ENCODE results near the gene TBC1D7. TPM values are rescaled to one million over a fixed set of nuclear protein-coding genes. Genes with fewer than 3 reads are reported as not detected.

TBC1D7 gene
- total RNA-seq, 1 experiment from 2014 or later: 13.7 TPM

DNA sequence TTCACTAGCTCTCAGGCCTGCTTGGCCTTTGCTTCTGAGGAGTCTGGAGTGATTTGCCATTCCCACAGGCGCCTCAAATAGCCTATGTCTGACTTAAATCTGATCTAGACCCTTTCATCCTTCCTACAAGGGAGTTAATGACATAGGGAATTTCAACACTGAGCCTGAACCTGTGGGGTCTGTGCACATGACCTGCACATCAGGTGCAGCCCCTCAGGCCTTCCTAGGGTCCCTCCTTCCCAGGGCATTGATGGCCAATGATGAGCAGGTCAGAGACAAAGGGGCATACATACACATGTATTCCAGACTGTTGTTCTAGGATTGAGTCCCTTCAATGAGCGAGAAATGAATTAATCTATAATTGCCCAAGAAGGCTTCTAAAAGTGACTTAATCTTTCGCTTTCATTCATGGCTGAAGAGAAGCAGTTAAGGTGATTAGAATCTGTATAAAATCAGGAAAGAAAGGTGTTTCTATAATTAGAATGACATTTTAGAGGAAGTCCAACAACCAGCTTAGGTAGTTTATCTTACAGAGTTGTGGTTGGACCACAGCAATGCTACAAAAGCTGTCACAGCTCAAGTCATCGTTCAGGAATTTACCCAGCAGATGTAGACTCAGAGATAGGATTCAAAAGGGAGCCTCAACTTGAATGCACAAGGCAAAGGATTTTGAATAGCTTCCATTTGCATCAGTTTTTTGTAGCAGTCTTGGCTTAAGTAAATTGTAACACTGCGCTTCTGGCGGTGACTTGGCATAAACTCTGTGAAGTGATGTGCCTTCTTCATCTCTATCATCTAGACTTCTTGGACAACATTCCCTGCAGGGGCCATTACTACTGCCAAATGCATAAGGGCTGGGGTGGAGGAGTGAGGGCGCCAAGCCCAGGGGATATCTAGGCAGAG lies 27.0 kb upstream of the TBC1D7 start:
- BruUV-seq (replicated peaks): no TSS peak
- Histone ChIP-seq H3K4me1 (ENCODE audit: control insufficient read depth in 1 of 2, insufficient read depth in 2 of 2, low read length in 2 of 2) (peaks cover 21 to 36% of the 10 kb centered on the region in 2 experiments), H3K9ac (ENCODE audit: low read length) (no peak overlapping the region), H3K27me3 (ENCODE audit: insufficient read depth, low read length) (no peaks in the 10 kb centered on the region), H3K79me2 (ENCODE audit: insufficient read depth, low read length) (no peaks in the 10 kb centered on the region), H2AFZ (ENCODE audit: low read depth, low read length, poor library complexity, severe bottlenecking) (peak overlapping the region; percentile 3), H3K4me3 (replicated peaks in 1 of 2; ENCODE audit: low read depth in 1 of 2, low read length in 2 of 2) (peak overlapping the region in 1 of 2 experiments; percentile 21; a peak in 2 of 4 replicates), H3K9me2 (ENCODE audit: insufficient read depth) (no peaks in the 10 kb centered on the region), H3K27ac (ENCODE audit: low read depth, low read length) (peak overlapping the region; percentile 39; the same call in 1 of the 2 replicates), H3K9me3 (ENCODE audit: control insufficient read depth in 1 of 2, insufficient read depth in 1 of 2, low read depth in 1 of 2, low read length in 2 of 2) (no peaks in the 10 kb centered on the region), H3K36me3 (ENCODE audit: control insufficient read depth in 1 of 2, insufficient read depth in 2 of 2, low read length in 2 of 2) (no peaks in the 10 kb centered on the region), H4K20me1 (ENCODE audit: insufficient read depth) (no peaks in the 10 kb centered on the region), H3K4me2 (ENCODE audit: low read length) (peak overlapping the region; percentile 67)
- DNase-seq (ENCODE audit: low read depth, low spot score) (peak; percentile 35), ATAC-seq (peak; percentile 86)
- intact Hi-C loops (cut with micrococcal nuclease): no loop called here
- RAD21 ChIA-PET (ENCODE audit: low non-redundant PET in 1 of 2, low total read pairs in 2 of 2, uncharacterized antibody in 2 of 2, unreplicated experiment in 2 of 2): no interaction called here
- CTCF ChIA-PET: no interaction called here
- POLR2A ChIA-PET: interaction anchor here (1.1 to 1.7 kb wide), 2 partner anchors 27 to 219 kb away, joined by 4 read pairs; partner anchors contain the start of genes SIRT5 and TBC1D7
- TF ChIP-seq, protein P1, sequence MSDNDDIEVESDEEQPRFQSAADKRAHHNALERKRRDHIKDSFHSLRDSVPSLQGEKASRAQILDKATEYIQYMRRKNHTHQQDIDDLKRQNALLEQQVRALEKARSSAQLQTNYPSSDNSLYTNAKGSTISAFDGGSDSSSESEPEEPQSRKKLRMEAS (IDR thresholded peaks at IDR 0.05): 0 out of 2 replicates have a peak, but pooled peaks have one; percentile 21
- TF ChIP-seq EZH2phosphoT487 (IDR thresholded peaks at IDR 0.05; ENCODE audit: borderline replicate concordance): no peak
- TF ChIP-seq RAD21 (IDR thresholded peaks at IDR 0.05; ENCODE audit: low read depth): 0 out of 2 replicates have a peak, but pooled peaks have one; percentile 5
- no peak for TF ChIP-seq CBX3 (IDR thresholded peaks at IDR 0.05; ENCODE audit: low read depth)
- TF ChIP-seq, protein P2, sequence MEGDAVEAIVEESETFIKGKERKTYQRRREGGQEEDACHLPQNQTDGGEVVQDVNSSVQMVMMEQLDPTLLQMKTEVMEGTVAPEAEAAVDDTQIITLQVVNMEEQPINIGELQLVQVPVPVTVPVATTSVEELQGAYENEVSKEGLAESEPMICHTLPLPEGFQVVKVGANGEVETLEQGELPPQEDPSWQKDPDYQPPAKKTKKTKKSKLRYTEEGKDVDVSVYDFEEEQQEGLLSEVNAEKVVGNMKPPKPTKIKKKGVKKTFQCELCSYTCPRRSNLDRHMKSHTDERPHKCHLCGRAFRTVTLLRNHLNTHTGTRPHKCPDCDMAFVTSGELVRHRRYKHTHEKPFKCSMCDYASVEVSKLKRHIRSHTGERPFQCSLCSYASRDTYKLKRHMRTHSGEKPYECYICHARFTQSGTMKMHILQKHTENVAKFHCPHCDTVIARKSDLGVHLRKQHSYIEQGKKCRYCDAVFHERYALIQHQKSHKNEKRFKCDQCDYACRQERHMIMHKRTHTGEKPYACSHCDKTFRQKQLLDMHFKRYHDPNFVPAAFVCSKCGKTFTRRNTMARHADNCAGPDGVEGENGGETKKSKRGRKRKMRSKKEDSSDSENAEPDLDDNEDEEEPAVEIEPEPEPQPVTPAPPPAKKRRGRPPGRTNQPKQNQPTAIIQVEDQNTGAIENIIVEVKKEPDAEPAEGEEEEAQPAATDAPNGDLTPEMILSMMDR (IDR thresholded peaks at IDR 0.05 in 2 of 3, conservative IDR thresholded peaks at IDR 0.05 in 1 of 3; ENCODE audit: borderline replicate concordance in 1 of 3, insufficient read depth in 1 of 3, low read depth in 2 of 3, low read length in 2 of 3): no peak
- TF ChIP-seq TCF7L2 (IDR thresholded peaks at IDR 0.05; ENCODE audit: borderline replicate concordance, extremely low read depth, insufficient read depth, insufficient read length): no peak
- TF ChIP-seq EGR1 (IDR thresholded peaks at IDR 0.05; ENCODE audit: low read depth): no peak
- no peak for TF ChIP-seq ELF1 (IDR thresholded peaks at IDR 0.05; ENCODE audit: borderline replicate concordance, low read depth)
- no peak for TF ChIP-seq POLR2AphosphoS5 (IDR thresholded peaks at IDR 0.05; ENCODE audit: low read depth, low read length)
- TF ChIP-seq YY1 (IDR thresholded peaks at IDR 0.05; ENCODE audit: extremely low read depth, insufficient replicate concordance, low read depth, low read length): no peak
- TF ChIP-seq, protein P3, sequence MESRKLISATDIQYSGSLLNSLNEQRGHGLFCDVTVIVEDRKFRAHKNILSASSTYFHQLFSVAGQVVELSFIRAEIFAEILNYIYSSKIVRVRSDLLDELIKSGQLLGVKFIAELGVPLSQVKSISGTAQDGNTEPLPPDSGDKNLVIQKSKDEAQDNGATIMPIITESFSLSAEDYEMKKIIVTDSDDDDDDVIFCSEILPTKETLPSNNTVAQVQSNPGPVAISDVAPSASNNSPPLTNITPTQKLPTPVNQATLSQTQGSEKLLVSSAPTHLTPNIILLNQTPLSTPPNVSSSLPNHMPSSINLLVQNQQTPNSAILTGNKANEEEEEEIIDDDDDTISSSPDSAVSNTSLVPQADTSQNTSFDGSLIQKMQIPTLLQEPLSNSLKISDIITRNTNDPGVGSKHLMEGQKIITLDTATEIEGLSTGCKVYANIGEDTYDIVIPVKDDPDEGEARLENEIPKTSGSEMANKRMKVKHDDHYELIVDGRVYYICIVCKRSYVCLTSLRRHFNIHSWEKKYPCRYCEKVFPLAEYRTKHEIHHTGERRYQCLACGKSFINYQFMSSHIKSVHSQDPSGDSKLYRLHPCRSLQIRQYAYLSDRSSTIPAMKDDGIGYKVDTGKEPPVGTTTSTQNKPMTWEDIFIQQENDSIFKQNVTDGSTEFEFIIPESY (IDR thresholded peaks at IDR 0.05; ENCODE audit: extremely low read depth, insufficient replicate concordance, low read length): no peak
- TF ChIP-seq SP1 (IDR thresholded peaks at IDR 0.05; ENCODE audit: low read depth): peak; percentile 44
- no peak for TF ChIP-seq EZH2 (IDR thresholded peaks at IDR 0.05)
- no peak for TF ChIP-seq SRF (IDR thresholded peaks at IDR 0.05; ENCODE audit: low read depth)
- TF ChIP-seq ZNF274 (IDR thresholded peaks at IDR 0.05; ENCODE audit: low read depth, low read length): no peak
- TF ChIP-seq JUND (IDR thresholded peaks at IDR 0.05): peak; percentile 36; the same call in 1 of the 2 replicates
- TF ChIP-seq, protein P4, sequence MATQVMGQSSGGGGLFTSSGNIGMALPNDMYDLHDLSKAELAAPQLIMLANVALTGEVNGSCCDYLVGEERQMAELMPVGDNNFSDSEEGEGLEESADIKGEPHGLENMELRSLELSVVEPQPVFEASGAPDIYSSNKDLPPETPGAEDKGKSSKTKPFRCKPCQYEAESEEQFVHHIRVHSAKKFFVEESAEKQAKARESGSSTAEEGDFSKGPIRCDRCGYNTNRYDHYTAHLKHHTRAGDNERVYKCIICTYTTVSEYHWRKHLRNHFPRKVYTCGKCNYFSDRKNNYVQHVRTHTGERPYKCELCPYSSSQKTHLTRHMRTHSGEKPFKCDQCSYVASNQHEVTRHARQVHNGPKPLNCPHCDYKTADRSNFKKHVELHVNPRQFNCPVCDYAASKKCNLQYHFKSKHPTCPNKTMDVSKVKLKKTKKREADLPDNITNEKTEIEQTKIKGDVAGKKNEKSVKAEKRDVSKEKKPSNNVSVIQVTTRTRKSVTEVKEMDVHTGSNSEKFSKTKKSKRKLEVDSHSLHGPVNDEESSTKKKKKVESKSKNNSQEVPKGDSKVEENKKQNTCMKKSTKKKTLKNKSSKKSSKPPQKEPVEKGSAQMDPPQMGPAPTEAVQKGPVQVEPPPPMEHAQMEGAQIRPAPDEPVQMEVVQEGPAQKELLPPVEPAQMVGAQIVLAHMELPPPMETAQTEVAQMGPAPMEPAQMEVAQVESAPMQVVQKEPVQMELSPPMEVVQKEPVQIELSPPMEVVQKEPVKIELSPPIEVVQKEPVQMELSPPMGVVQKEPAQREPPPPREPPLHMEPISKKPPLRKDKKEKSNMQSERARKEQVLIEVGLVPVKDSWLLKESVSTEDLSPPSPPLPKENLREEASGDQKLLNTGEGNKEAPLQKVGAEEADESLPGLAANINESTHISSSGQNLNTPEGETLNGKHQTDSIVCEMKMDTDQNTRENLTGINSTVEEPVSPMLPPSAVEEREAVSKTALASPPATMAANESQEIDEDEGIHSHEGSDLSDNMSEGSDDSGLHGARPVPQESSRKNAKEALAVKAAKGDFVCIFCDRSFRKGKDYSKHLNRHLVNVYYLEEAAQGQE (IDR thresholded peaks at IDR 0.05; ENCODE audit: low read depth): no peak

All from HCT116 (cell line).